Sigmoid colon (tissue), 7 donors: Measurements from ENCODE around the gene CEMIP. TPM values are rescaled to one million over a fixed set of nuclear protein-coding genes. Genes with fewer than 3 reads are reported as not detected.

ENCODE experiments used
- DNase-seq: peaks from one replicate; pipeline ENCODE4 v3.0.0-alpha.2; 2019
- H3K27ac ChIP-seq, 4 donors: fragments of 200-600 bp; sonication (generic); one replicate each; pipeline ENCODE4 v1.5.1; 2016 to 2019; ENCODE audit warnings: mild to moderate bottlenecking in 1 of 4
- H3K27me3 ChIP-seq, 3 donors: fragments of 200-600 bp; sonication (generic); one replicate each; pipeline ENCODE4 v1.5.1; 2019; ENCODE audit warnings: mild to moderate bottlenecking in 1 of 3
- H3K36me3 ChIP-seq, 4 donors: fragments of 200-600 bp; sonication (generic); one replicate each; pipeline ENCODE4 v1.5.1; 2016 to 2019
- H3K4me1 ChIP-seq, 4 donors: fragments of 200-600 bp; sonication (generic); one replicate each; pipeline ENCODE4 v1.5.1; 2017 to 2019
- H3K4me3 ChIP-seq, 4 donors: fragments of 200-600 bp; sonication (generic); one replicate each; pipeline ENCODE4 v1.5.1; 2017 to 2019; ENCODE audit warnings: mild to moderate bottlenecking in 2 of 4, moderate library complexity in 1 of 4
- H3K9me3 ChIP-seq, 4 donors: fragments of 200-600 bp in 3 of 4; sonication (generic) in 3 of 4; one replicate each; pipeline versions ENCODE4 v1.5.1 to v1.6.1; 2013 to 2019
- CTCF ChIP-seq, 4 experiments: fragments of 450-650 bp in 3 of 4; fragments of 200-600 bp in 1 of 4; IDR thresholded peaks; one replicate each; pipeline ENCODE4 v1.5.1; 2016 to 2019; ENCODE audit warnings: antibody characterized with exemption in 4 of 4, mild to moderate bottlenecking in 3 of 4, moderate library complexity in 2 of 4
- EP300 ChIP-seq, 4 donors: sonication (generic); formaldehyde crosslinking; IDR thresholded peaks; one replicate each; pipeline ENCODE4 v1.6.1; 2017; ENCODE audit warnings: antibody characterized with exemption in 4 of 4
- POLR2A ChIP-seq, 2 donors: fragments of 450-650 bp; IDR thresholded peaks; one replicate each; pipeline ENCODE4 v1.6.1; 2016; ENCODE audit warnings: antibody characterized with exemption in 2 of 2, mild to moderate bottlenecking in 2 of 2, moderate library complexity in 2 of 2
- POLR2AphosphoS5 ChIP-seq, 4 donors: sonication (generic); formaldehyde crosslinking; IDR thresholded peaks; one replicate each; pipeline ENCODE4 v1.6.1; 2017; ENCODE audit warnings: antibody characterized with exemption in 4 of 4
- WGBS, 2 donors: extraction: QIAGEN DNeasy Blood & Tissue Kit; methylation state at CpG; one replicate each; pipeline ENCODE4 v1.1.7; 2013; 5-methylcytosine and 5-hydroxymethylcytosine counted together
- intact Hi-C: fragments of 100-400 bp; cut with DNase I; formaldehyde crosslinking; loops from one replicate; pipeline ENCODE4 v1.15.1; 2023
- polyA plus RNA-seq, 3 donors: library from polyadenylated mRNA; stranded (reverse); fragments of 200-250 nt; gene quantifications; one replicate each; pipeline ENCODE4 v1.2.3, GENCODE V29; 2013
- total RNA-seq, 4 donors: library from RNA; depleted of rRNA; stranded (reverse); fragments of >200 nt; gene quantifications; one replicate each; pipeline ENCODE4 v1.1.0, GENCODE V29; 2016
- donor health status: healthy with polysubstance abuse.
- donor health status: Bipolar disorder and iron deficiency.
- donor health status: healthy.

CEMIP gene
- total and polyA plus RNA-seq, 7 donors = under 0.01 to 2.1 (median under 0.01) TPM; not detected in 2

- no peaks in the 10 kb centered on the region for H3K36me3 ChIP-seq
- DNase-seq = no peak
- H3K27ac ChIP-seq = no peak overlapping the region
- no peak overlapping the region for H3K4me3 ChIP-seq
- intact Hi-C loops = no loop called here
- H3K9me3 ChIP-seq = no peaks in the 10 kb centered on the region
- TF ChIP-seq CTCF (IDR thresholded peaks at IDR 0.05) = no peak
- no peak for TF ChIP-seq EP300 (IDR thresholded peaks at IDR 0.05)
- TF ChIP-seq POLR2A (IDR thresholded peaks at IDR 0.05) = no peak
- no peak for TF ChIP-seq POLR2AphosphoS5 (IDR thresholded peaks at IDR 0.05)
- H3K27me3 ChIP-seq = no peaks in the 10 kb centered on the region
- H3K4me1 ChIP-seq = no peaks in the 10 kb centered on the region
- WGBS, 2 donors = 79 to 89% methylated on average over 8 of the region's 8 CpGs
Observed at GRCh38 chr15:80890341-80891005, 111.3 kb downstream of the CEMIP start.

GRCh38 chr15:80891006-80891405, 111.8 kb downstream of the CEMIP start:
- Histone ChIP-seq H3K4me1 (no peaks in the 10 kb centered on the region), H3K27me3 (no peaks in the 10 kb centered on the region), H3K9me3 (no peaks in the 10 kb centered on the region), H3K4me3 (no peak overlapping the region), H3K36me3 (no peaks in the 10 kb centered on the region), H3K27ac (no peak overlapping the region)
- intact Hi-C loops = no loop called here
- TF ChIP-seq EP300 (IDR thresholded peaks at IDR 0.05) (no peak), POLR2AphosphoS5 (IDR thresholded peaks at IDR 0.05) (no peak), POLR2A (IDR thresholded peaks at IDR 0.05) (no peak), CTCF (IDR thresholded peaks at IDR 0.05) (no peak)
- DNase-seq = no peak

- Histone ChIP-seq H3K36me3 (no peaks in the 10 kb centered on the region), H3K27me3 (no peaks in the 10 kb centered on the region), H3K27ac (no peak overlapping the region), H3K4me3 (no peak overlapping the region), H3K9me3 (no peaks in the 10 kb centered on the region), H3K4me1 (no peaks in the 10 kb centered on the region)
- TF ChIP-seq CTCF (IDR thresholded peaks at IDR 0.05) = no peak
- no peak for TF ChIP-seq EP300 (IDR thresholded peaks at IDR 0.05)
- TF ChIP-seq POLR2AphosphoS5 (IDR thresholded peaks at IDR 0.05) = no peak
- no peak for TF ChIP-seq POLR2A (IDR thresholded peaks at IDR 0.05)
- 89 to 91% methylated on average over 5 of the region's 5 CpGs for WGBS, 2 donors
- no peak for DNase-seq
- intact Hi-C loops = no loop called here
Observed at GRCh38 chr15:80892414-80892813, 113.2 kb downstream of the CEMIP start.

- Histone ChIP-seq H3K4me3 (no peak overlapping the region), H3K9me3 (no peaks in the 10 kb centered on the region), H3K27me3 (no peaks in the 10 kb centered on the region), H3K27ac (no peak overlapping the region), H3K4me1 (no peaks in the 10 kb centered on the region), H3K36me3 (no peaks in the 10 kb centered on the region)
- WGBS, 2 donors = 19 to 51% methylated on average over 1 of the region's 1 CpG
- intact Hi-C loops = no loop called here
- no peak for DNase-seq
- TF ChIP-seq POLR2A (IDR thresholded peaks at IDR 0.05) (no peak), POLR2AphosphoS5 (IDR thresholded peaks at IDR 0.05) (no peak), CTCF (IDR thresholded peaks at IDR 0.05) (no peak), EP300 (IDR thresholded peaks at IDR 0.05) (no peak)
Observed at GRCh38 chr15:80893777-80894176, 114.6 kb downstream of the CEMIP start.

- Histone ChIP-seq H3K36me3 (no peaks in the 10 kb centered on the region), H3K4me1 (no peaks in the 10 kb centered on the region), H3K4me3 (no peak overlapping the region), H3K27ac (no peak overlapping the region), H3K9me3 (no peaks in the 10 kb centered on the region), H3K27me3 (no peaks in the 10 kb centered on the region)
- WGBS, 2 donors = 84 to 90% methylated on average over 7 of the region's 7 CpGs
- no peak for DNase-seq
- intact Hi-C loops = no loop called here
- TF ChIP-seq POLR2A (IDR thresholded peaks at IDR 0.05) (no peak), POLR2AphosphoS5 (IDR thresholded peaks at IDR 0.05) (no peak), CTCF (IDR thresholded peaks at IDR 0.05) (no peak), EP300 (IDR thresholded peaks at IDR 0.05) (no peak)
Observed at GRCh38 chr15:80895091-80895490, 115.9 kb downstream of the CEMIP start.
